H9 (cell line): Measurements from ENCODE around the gene ADAMTSL3. TPM values are rescaled to one million over a fixed set of nuclear protein-coding genes. Genes with fewer than 3 reads are reported as not detected.

Source experiments
- DNase-seq: peaks from one replicate; pipeline ENCODE4 v3.0.0-alpha.2; 2017
- H2AFZ ChIP-seq: one replicate; pipeline ENCODE4 v1.6.1; 2013; ENCODE audit warnings: mild to moderate bottlenecking, low read length, control low read depth, moderate library complexity
- H2AK5ac ChIP-seq: 2 replicates; pipeline ENCODE4 v1.6.1; 2013; ENCODE audit warnings: low read length, control low read depth, mixed read lengths; ENCODE audit not compliant: insufficient read length
- H2BK120ac ChIP-seq: one replicate; pipeline ENCODE4 v1.6.1; 2013; ENCODE audit warnings: low read depth, mild to moderate bottlenecking, low read length, control low read depth, inconsistent platforms; ENCODE audit not compliant: poor library complexity, severe bottlenecking
- H2BK12ac ChIP-seq: 2 replicates; pipeline ENCODE4 v1.6.1; 2013; ENCODE audit warnings: low read length, control low read depth, mixed read lengths, low read depth; ENCODE audit not compliant: insufficient read length
- H2BK15ac ChIP-seq: 2 replicates; pipeline ENCODE4 v1.6.1; 2013; ENCODE audit warnings: low read depth, low read length, control low read depth
- H2BK20ac ChIP-seq: one replicate; pipeline ENCODE4 v1.6.1; 2013; ENCODE audit warnings: low read depth, mild to moderate bottlenecking, low read length, control low read depth, inconsistent platforms; ENCODE audit not compliant: poor library complexity, severe bottlenecking
- H2BK5ac ChIP-seq: 2 replicates; pipeline ENCODE4 v1.6.1; 2013; ENCODE audit warnings: low read length, control low read depth, mixed read lengths; ENCODE audit not compliant: insufficient read length
- H3K14ac ChIP-seq: 2 replicates; pipeline ENCODE4 v1.6.1; 2013; ENCODE audit warnings: low read length, control low read depth; ENCODE audit not compliant: insufficient read depth
- H3K18ac ChIP-seq: 2 replicates; pipeline ENCODE4 v1.6.1; 2013; ENCODE audit warnings: low read depth, mild to moderate bottlenecking, mixed read lengths, low read length, control low read depth; ENCODE audit not compliant: insufficient read length
- H3K23ac ChIP-seq: 2 replicates; pipeline ENCODE4 v1.6.1; 2013; ENCODE audit warnings: low read length, control low read depth, mixed read lengths, low read depth; ENCODE audit not compliant: insufficient read length
- H3K23me2 ChIP-seq: 2 replicates; pipeline ENCODE4 v1.6.1; 2013; ENCODE audit warnings: low read depth, mild to moderate bottlenecking, mixed read lengths, low read length, control low read depth; ENCODE audit not compliant: insufficient read length, poor library complexity, severe bottlenecking
- H3K27ac ChIP-seq: 2 replicates; pipeline ENCODE4 v1.5.1; 2013; ENCODE audit warnings: low read length, control low read depth, mixed read lengths, low read depth; ENCODE audit not compliant: insufficient read length
- H3K27me3 ChIP-seq: 2 replicates; pipeline ENCODE4 v1.6.1; 2013; ENCODE audit warnings: low read length, control low read depth, inconsistent platforms; ENCODE audit not compliant: insufficient read depth
- H3K4ac ChIP-seq: 2 replicates; pipeline ENCODE4 v1.6.1; 2013; ENCODE audit warnings: low read depth, mild to moderate bottlenecking, control low read depth, inconsistent platforms, low read length, moderate library complexity
- H3K4me1 ChIP-seq: 2 replicates; pipeline ENCODE4 v1.6.1; 2013; ENCODE audit warnings: low read length, control low read depth, inconsistent platforms; ENCODE audit not compliant: insufficient read depth
- H3K4me2 ChIP-seq: 2 replicates; pipeline ENCODE4 v1.6.1; 2013; ENCODE audit warnings: low read length, control low read depth, mixed read lengths; ENCODE audit not compliant: insufficient read length, insufficient read depth
- H3K56ac ChIP-seq: 2 replicates; pipeline ENCODE4 v1.6.1; 2013; ENCODE audit warnings: low read depth, mild to moderate bottlenecking, mixed read lengths, low read length, control low read depth; ENCODE audit not compliant: insufficient read length
- H3K79me1 ChIP-seq: 2 replicates; pipeline ENCODE4 v1.6.1; 2013; ENCODE audit warnings: low read depth, mild to moderate bottlenecking, moderate library complexity, low read length, control low read depth, inconsistent platforms; ENCODE audit not compliant: insufficient read depth, poor library complexity, severe bottlenecking
- H3K79me2 ChIP-seq: 2 replicates; pipeline ENCODE4 v1.6.1; 2013; ENCODE audit warnings: low read length, control low read depth, inconsistent platforms; ENCODE audit not compliant: insufficient read depth
- H3K9ac ChIP-seq: 2 replicates; pipeline ENCODE4 v1.6.1; 2013; ENCODE audit warnings: low read length, control low read depth, mixed read lengths; ENCODE audit not compliant: insufficient read length; ENCODE audit errors: extremely low read depth
- H3K9me3 ChIP-seq: one replicate; pipeline ENCODE4 v1.6.1; 2013; ENCODE audit warnings: low read depth, low read length, inconsistent platforms; ENCODE audit not compliant: control insufficient read depth
- H3T11ph ChIP-seq: one replicate; pipeline ENCODE4 v1.6.1; 2013; ENCODE audit warnings: mild to moderate bottlenecking, low read length, control low read depth, inconsistent platforms
- H4K20me1 ChIP-seq: one replicate; pipeline ENCODE4 v1.6.1; 2013; ENCODE audit not compliant: control insufficient read depth, insufficient read length, insufficient read depth
- H4K5ac ChIP-seq: 2 replicates; pipeline ENCODE4 v1.6.1; 2013; ENCODE audit warnings: low read depth, mild to moderate bottlenecking, mixed read lengths, low read length, control low read depth; ENCODE audit not compliant: insufficient read length
- H4K8ac ChIP-seq: replicated peaks from 2 replicates; pipeline ENCODE4 v1.6.1; 2013; ENCODE audit warnings: low read length, control low read depth, mixed read lengths, low read depth; ENCODE audit not compliant: insufficient read length
- H4K91ac ChIP-seq: 2 replicates; pipeline ENCODE4 v1.6.1; 2013; ENCODE audit warnings: low read depth, mild to moderate bottlenecking, moderate library complexity, mixed read lengths, low read length, control low read depth; ENCODE audit not compliant: insufficient read length
- H3K27ac Mint-ChIP-seq, 3 experiments: 2 replicates in 2 of 3; 3 replicates in 1 of 3; pipeline ENCODE4 v1.8.0; 2020 to 2021; ENCODE audit warnings: mixed read lengths in 3 of 3, mild to moderate bottlenecking in 1 of 3, moderate library complexity in 1 of 3
- H3K27me3 Mint-ChIP-seq: 2 replicates; pipeline ENCODE4 v1.8.0; 2021; ENCODE audit warnings: low read depth, mild to moderate bottlenecking, moderate library complexity, mixed read lengths
- H3K36me3 Mint-ChIP-seq, 3 experiments: 2 replicates in 2 of 3; 3 replicates in 1 of 3; pipeline ENCODE4 v1.8.0; 2020 to 2021; ENCODE audit warnings: low read depth in 3 of 3, mixed read lengths in 3 of 3; ENCODE audit not compliant: insufficient read depth in 1 of 3
- H3K4me1 Mint-ChIP-seq, 2 experiments: 2 replicates each; pipeline ENCODE4 v1.8.0; 2020; ENCODE audit warnings: mixed read lengths in 2 of 2
- H3K4me3 Mint-ChIP-seq, 2 experiments: 2 replicates in 1 of 2; 3 replicates in 1 of 2; pipeline ENCODE4 v1.8.0; 2020 to 2021; ENCODE audit warnings: mild to moderate bottlenecking in 2 of 2, mixed read lengths in 2 of 2, moderate library complexity in 1 of 2
- H3K9me3 Mint-ChIP-seq, 2 experiments: 2 replicates in 1 of 2; 3 replicates in 1 of 2; pipeline ENCODE4 v1.8.0; 2020; ENCODE audit warnings: mild to moderate bottlenecking in 2 of 2, mixed read lengths in 2 of 2, moderate library complexity in 1 of 2
- WGBS: extraction: QIAGEN DNeasy Blood & Tissue Kit; methylation state at CpG from one replicate; pipeline ENCODE4 v1.1.7; 2013; ENCODE audit warnings: missing lambda C conversion rate, low lambda C conversion rate, mixed read lengths; ENCODE audit not compliant: insufficient read length; ENCODE audit errors: extremely low coverage; 5-methylcytosine and 5-hydroxymethylcytosine counted together
- total RNA-seq: library from RNA; stranded (reverse); gene quantifications from 2 replicates; pipeline ENCODE4 v1.2.1, GENCODE V29; 2021
- TF ChIP-seq, protein P1 (sequence below): fragments of 200-600 bp; sonication (generic); conservative IDR thresholded peaks from 3 replicates; pipeline ENCODE4 v1.8.0; 2021; ENCODE audit warnings: antibody characterized with exemption, mild to moderate bottlenecking

Gene ADAMTSL3
- total RNA-seq, 1 experiment from 2014 or later = 0.39 TPM

- no peak overlapping the region for H2BK20ac ChIP-seq
- no peak overlapping the region for H2AFZ ChIP-seq
- H3K23me2 ChIP-seq = no peaks in the 10 kb centered on the region
- no peaks in the 10 kb centered on the region for H3K27me3 ChIP-seq
- H3K4me2 ChIP-seq = no peak overlapping the region
- H3K9ac ChIP-seq = no peak overlapping the region
- no peak overlapping the region for H2BK15ac ChIP-seq
- no peak overlapping the region for H3K56ac ChIP-seq
- H3K27ac ChIP-seq = no peak overlapping the region
- no peak overlapping the region for H3K18ac ChIP-seq
- no peak overlapping the region for H2BK5ac ChIP-seq
- TF ChIP-seq, protein P1, sequence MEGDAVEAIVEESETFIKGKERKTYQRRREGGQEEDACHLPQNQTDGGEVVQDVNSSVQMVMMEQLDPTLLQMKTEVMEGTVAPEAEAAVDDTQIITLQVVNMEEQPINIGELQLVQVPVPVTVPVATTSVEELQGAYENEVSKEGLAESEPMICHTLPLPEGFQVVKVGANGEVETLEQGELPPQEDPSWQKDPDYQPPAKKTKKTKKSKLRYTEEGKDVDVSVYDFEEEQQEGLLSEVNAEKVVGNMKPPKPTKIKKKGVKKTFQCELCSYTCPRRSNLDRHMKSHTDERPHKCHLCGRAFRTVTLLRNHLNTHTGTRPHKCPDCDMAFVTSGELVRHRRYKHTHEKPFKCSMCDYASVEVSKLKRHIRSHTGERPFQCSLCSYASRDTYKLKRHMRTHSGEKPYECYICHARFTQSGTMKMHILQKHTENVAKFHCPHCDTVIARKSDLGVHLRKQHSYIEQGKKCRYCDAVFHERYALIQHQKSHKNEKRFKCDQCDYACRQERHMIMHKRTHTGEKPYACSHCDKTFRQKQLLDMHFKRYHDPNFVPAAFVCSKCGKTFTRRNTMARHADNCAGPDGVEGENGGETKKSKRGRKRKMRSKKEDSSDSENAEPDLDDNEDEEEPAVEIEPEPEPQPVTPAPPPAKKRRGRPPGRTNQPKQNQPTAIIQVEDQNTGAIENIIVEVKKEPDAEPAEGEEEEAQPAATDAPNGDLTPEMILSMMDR = no peak
- no peak overlapping the region for H3K27ac Mint-ChIP-seq
- H3K4ac ChIP-seq = no peak overlapping the region
- no peaks in the 10 kb centered on the region for H3K4me1 ChIP-seq
- H3K9me3 Mint-ChIP-seq = no peaks in the 10 kb centered on the region; a peak in 1 of 5 replicates
- H3T11ph ChIP-seq = no peak overlapping the region
- H3K9me3 ChIP-seq = no peaks in the 10 kb centered on the region
- no peak overlapping the region for H3K23ac ChIP-seq
- no peak overlapping the region for H2BK12ac ChIP-seq
- peaks cover 3% of the 10 kb centered on the region; the same call in 1 of the 2 replicates for H3K27me3 Mint-ChIP-seq
- no peaks in the 10 kb centered on the region for H3K79me1 ChIP-seq
- no peak overlapping the region for H3K4me3 Mint-ChIP-seq
- H3K36me3 Mint-ChIP-seq = no peaks in the 10 kb centered on the region
- H4K8ac ChIP-seq = no peak overlapping the region
- DNase-seq = no peak
- no peak overlapping the region for H3K14ac ChIP-seq
- no peak overlapping the region for H2AK5ac ChIP-seq
- no peaks in the 10 kb centered on the region for H3K79me2 ChIP-seq
- H4K5ac ChIP-seq = no peak overlapping the region
- H4K91ac ChIP-seq = no peak overlapping the region
- no peaks in the 10 kb centered on the region for H4K20me1 ChIP-seq
- H3K4me1 Mint-ChIP-seq = no peaks in the 10 kb centered on the region
- WGBS = no CpG with 5 or more reads among the region's 4 CpGs
- H2BK120ac ChIP-seq = no peak overlapping the region
Measured at GRCh38 chr15:83767741-83768140, 113.8 kb downstream of the ADAMTSL3 start.
